Neuronal stem cell (in vitro differentiated cells): ENCODE results near the gene SPOP.

Experiments used
- DNase-seq: peaks from one replicate; pipeline ENCODE4 v3.0.0-alpha.2; 2013; ENCODE audit warnings: low spot score
- H2AFZ ChIP-seq: one replicate; pipeline ENCODE4 v1.6.1; 2013; ENCODE audit warnings: mild to moderate bottlenecking, low read length, inconsistent platforms
- H2AK5ac ChIP-seq: 2 replicates; pipeline ENCODE4 v1.6.1; 2013; ENCODE audit warnings: low read depth, mild to moderate bottlenecking, inconsistent platforms, low read length, moderate library complexity, mixed read lengths
- H2BK120ac ChIP-seq: 2 replicates; pipeline ENCODE4 v1.6.1; 2013; ENCODE audit warnings: low read depth, mild to moderate bottlenecking, inconsistent platforms, low read length, moderate library complexity, mixed read lengths
- H2BK12ac ChIP-seq: one replicate; pipeline ENCODE4 v1.6.1; 2013; ENCODE audit warnings: low read length, inconsistent platforms
- H2BK15ac ChIP-seq: 2 replicates; pipeline ENCODE4 v1.6.1; 2013; ENCODE audit warnings: mild to moderate bottlenecking, low read length, inconsistent platforms, mixed read lengths
- H2BK5ac ChIP-seq: one replicate; pipeline ENCODE4 v1.6.1; 2013; ENCODE audit warnings: inconsistent platforms, mild to moderate bottlenecking, low read length, moderate library complexity
- H3K14ac ChIP-seq: one replicate; pipeline ENCODE4 v1.6.1; 2013; ENCODE audit warnings: low read length, inconsistent platforms
- H3K18ac ChIP-seq: 2 replicates; pipeline ENCODE4 v1.6.1; 2013; ENCODE audit warnings: low read length, inconsistent platforms
- H3K23ac ChIP-seq: 2 replicates; pipeline ENCODE4 v1.6.1; 2013; ENCODE audit warnings: low read depth, mild to moderate bottlenecking, mixed read lengths, low read length, inconsistent platforms; ENCODE audit not compliant: poor library complexity
- H3K27ac ChIP-seq: replicated peaks from 3 replicates; pipeline ENCODE4 v1.5.1; 2013; ENCODE audit warnings: low read length, inconsistent platforms
- H3K27me3 ChIP-seq, 3 experiments: 2 replicates each; pipeline ENCODE4 v1.6.1; 2013; ENCODE audit warnings: low read length in 3 of 3, mild to moderate bottlenecking in 2 of 3, inconsistent platforms in 1 of 3, low read depth in 1 of 3, mixed read lengths in 1 of 3, moderate library complexity in 1 of 3; ENCODE audit not compliant: control insufficient read depth in 3 of 3, insufficient read depth in 3 of 3
- H3K36me3 ChIP-seq, 2 donors: replicated peaks in 1 of 2; 2 replicates each; pipeline ENCODE4 v1.6.1; 2013; ENCODE audit warnings: low read length in 2 of 2; ENCODE audit not compliant: control insufficient read depth in 2 of 2, insufficient read depth in 2 of 2
- H3K4ac ChIP-seq: 2 replicates; pipeline ENCODE4 v1.6.1; 2013; ENCODE audit warnings: inconsistent platforms, mild to moderate bottlenecking, low read length, moderate library complexity
- H3K4me1 ChIP-seq, 2 donors: 1 replicate in 1 of 2; 2 replicates in 1 of 2; pipeline ENCODE4 v1.6.1; 2013; ENCODE audit warnings: low read length in 2 of 2, low read depth in 1 of 2; ENCODE audit not compliant: control insufficient read depth in 2 of 2, insufficient read depth in 1 of 2
- H3K4me2 ChIP-seq: one replicate; pipeline ENCODE4 v1.6.1; 2013; ENCODE audit warnings: mild to moderate bottlenecking, low read length, inconsistent platforms; ENCODE audit not compliant: insufficient read depth, poor library complexity, severe bottlenecking
- H3K4me3 ChIP-seq, 2 donors: 2 replicates each; pipeline ENCODE4 v1.5.1; 2013; ENCODE audit warnings: low read length in 2 of 2, mild to moderate bottlenecking in 2 of 2, inconsistent platforms in 1 of 2, moderate library complexity in 1 of 2
- H3K79me1 ChIP-seq: one replicate; pipeline ENCODE4 v1.6.1; 2013; ENCODE audit warnings: low read depth, mild to moderate bottlenecking, inconsistent platforms, low read length, moderate library complexity
- H3K9ac ChIP-seq: one replicate; pipeline ENCODE4 v1.6.1; 2013; ENCODE audit warnings: mild to moderate bottlenecking, low read depth, low read length, inconsistent platforms; ENCODE audit not compliant: poor library complexity
- H3K9me3 ChIP-seq, 2 donors: replicated peaks in 1 of 2; 2 replicates each; pipeline versions ENCODE3 to v1.6.1; 2013; ENCODE audit warnings: low read length in 2 of 2, mild to moderate bottlenecking in 2 of 2, inconsistent platforms in 1 of 2, low read depth in 1 of 2, mixed read lengths in 1 of 2, moderate library complexity in 1 of 2; ENCODE audit not compliant: control insufficient read depth in 2 of 2, insufficient read depth in 1 of 2
- H4K8ac ChIP-seq: one replicate; pipeline ENCODE4 v1.6.1; 2013; ENCODE audit warnings: low read depth, mild to moderate bottlenecking, inconsistent platforms, low read length, moderate library complexity
- H4K91ac ChIP-seq: one replicate; pipeline ENCODE4 v1.6.1; 2013; ENCODE audit warnings: low read length, low read depth, mild to moderate bottlenecking, inconsistent platforms; ENCODE audit not compliant: poor library complexity
- WGBS, 2 donors: extraction: QIAGEN DNeasy Blood & Tissue Kit; methylation state at CpG; one replicate each; pipeline ENCODE4 v1.1.7; 2013; ENCODE audit warnings: missing lambda C conversion rate in 2 of 2, mixed read lengths in 1 of 2; ENCODE audit not compliant: insufficient read length in 2 of 2, insufficient replicate concordance in 1 of 2; ENCODE audit errors: extremely low coverage in 2 of 2; 5-methylcytosine and 5-hydroxymethylcytosine counted together

Gene SPOP

DNA sequence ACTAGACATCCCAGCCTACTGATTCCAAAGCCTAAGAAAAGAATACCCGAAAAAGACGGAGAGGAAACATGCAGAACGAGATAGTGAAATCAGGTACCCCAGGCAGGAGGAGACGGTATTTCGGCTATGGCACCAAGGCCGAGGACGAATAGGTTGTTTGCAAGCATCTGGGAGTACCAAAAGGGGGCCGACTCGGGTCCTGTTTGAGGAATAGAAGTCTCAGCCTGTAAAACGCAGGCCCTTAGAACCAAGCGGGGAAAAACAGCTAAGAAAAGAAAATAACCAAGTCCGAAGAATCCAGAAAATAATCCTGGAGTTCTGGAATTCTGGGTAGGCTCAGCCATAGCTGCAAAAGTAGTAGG lies 29.3 kb upstream of the SPOP start:
- DNase-seq = no peak
- Histone ChIP-seq H3K27me3 (no peaks in the 10 kb centered on the region), H3K36me3 (peaks cover 27 to 39% of the 10 kb centered on the region in 2 donors), H2AFZ (peak overlapping the region; percentile 92), H2AK5ac (no peak overlapping the region), H3K23ac (no peak overlapping the region), H2BK15ac (no peak overlapping the region), H3K4me1 (peaks cover 3 to 11% of the 10 kb centered on the region in 2 donors), H3K4me2 (peak overlapping the region; percentile 96), H3K9ac (peak overlapping the region; percentile 78), H3K18ac (no peak overlapping the region), H4K8ac (no peak overlapping the region), H3K27ac (no peak overlapping the region), H4K91ac (no peak overlapping the region), H3K4me3 (peak overlapping the region; percentile 76 to 88), H3K4ac (no peak overlapping the region), H2BK120ac (no peak overlapping the region), H2BK12ac (no peak overlapping the region), H3K79me1 (peaks cover 1% of the 10 kb centered on the region), H3K14ac (no peak overlapping the region), H2BK5ac (no peak overlapping the region), H3K9me3 (no peaks in the 10 kb centered on the region)
- no CpG with 5 or more reads among the region's 12 CpGs for WGBS, 2 donors

DNA sequence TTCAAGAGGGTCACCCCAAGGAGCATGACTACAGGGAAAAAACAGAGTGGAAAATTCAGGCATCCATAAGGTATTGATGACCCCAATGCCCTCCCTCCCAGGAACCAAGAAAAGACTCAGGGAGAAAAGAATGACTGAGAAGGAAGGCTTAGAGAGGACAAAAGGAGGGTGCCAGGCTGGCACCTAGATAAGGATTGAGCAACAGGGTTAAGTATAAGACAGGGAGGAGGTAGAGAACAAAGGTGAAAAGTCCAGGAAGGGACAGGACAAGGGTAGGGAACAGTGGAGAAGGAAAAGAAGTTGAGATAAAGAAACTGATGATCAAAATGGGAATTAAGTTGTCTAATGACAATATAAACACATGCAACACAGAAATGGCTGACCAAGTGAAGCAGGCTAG lies 27.4 kb upstream of the SPOP start:
- no peak overlapping the region for H3K4ac ChIP-seq
- no peak overlapping the region for H2BK15ac ChIP-seq
- H2BK120ac ChIP-seq = no peak overlapping the region
- H3K4me3 ChIP-seq = no peak overlapping the region
- H3K27me3 ChIP-seq = no peaks in the 10 kb centered on the region
- no peak overlapping the region for H3K9ac ChIP-seq
- H2BK12ac ChIP-seq = no peak overlapping the region
- DNase-seq = no peak
- H3K79me1 ChIP-seq = peaks cover 1% of the 10 kb centered on the region
- H4K8ac ChIP-seq = no peak overlapping the region
- H3K4me1 ChIP-seq = peaks cover 3 to 11% of the 10 kb centered on the region in 2 donors
- no peak overlapping the region for H3K14ac ChIP-seq
- H3K36me3 ChIP-seq = peaks cover 29 to 59% of the 10 kb centered on the region in 2 donors
- H4K91ac ChIP-seq = no peak overlapping the region
- no peaks in the 10 kb centered on the region for H3K9me3 ChIP-seq
- H3K23ac ChIP-seq = no peak overlapping the region
- H2BK5ac ChIP-seq = no peak overlapping the region
- H2AK5ac ChIP-seq = no peak overlapping the region
- H3K18ac ChIP-seq = no peak overlapping the region
- H3K27ac ChIP-seq = no peak overlapping the region
- H3K4me2 ChIP-seq = no peak overlapping the region
- no peak overlapping the region for H2AFZ ChIP-seq

DNA sequence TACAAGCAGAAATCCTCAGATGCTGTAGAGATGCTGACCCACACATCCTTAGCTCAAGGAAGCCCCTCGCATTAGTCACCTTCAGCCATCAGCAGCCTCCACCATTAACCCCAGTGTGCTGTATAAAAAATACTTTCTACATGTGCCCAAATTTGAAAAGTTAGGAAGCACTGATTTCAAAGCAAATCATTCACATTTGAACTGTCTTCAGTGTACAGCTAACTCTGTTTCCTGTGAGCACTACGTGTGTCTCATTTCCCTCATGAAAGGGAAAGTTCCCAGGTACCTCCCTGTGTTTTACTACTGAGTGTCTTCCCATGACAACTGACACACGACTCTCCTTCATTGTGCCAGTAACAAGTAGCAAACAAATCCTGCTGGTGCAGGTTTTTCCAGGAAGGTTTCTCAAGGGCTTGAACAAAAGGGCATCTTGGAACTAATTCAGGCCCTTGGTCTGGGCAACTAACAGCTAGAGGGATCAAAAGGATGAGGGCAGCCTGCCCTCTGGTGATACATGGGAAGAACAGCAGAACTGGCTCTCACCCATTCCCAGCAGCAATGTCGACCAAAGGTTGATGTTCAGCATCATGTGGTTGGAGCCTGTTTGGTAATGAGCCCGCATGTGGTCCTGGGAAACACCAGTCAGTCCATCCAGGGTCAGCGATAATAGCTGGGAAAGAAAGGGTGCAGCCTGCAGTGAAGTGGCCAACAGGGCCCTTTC lies 25.8 kb upstream of the SPOP start:
- peaks cover 31 to 73% of the 10 kb centered on the region in 2 donors for H3K36me3 ChIP-seq
- no peak overlapping the region for H2BK12ac ChIP-seq
- H2AK5ac ChIP-seq = no peak overlapping the region
- no peak overlapping the region for H3K4me3 ChIP-seq
- H3K27ac ChIP-seq = no peak overlapping the region
- H4K8ac ChIP-seq = no peak overlapping the region
- H3K4me1 ChIP-seq = peaks cover 3 to 11% of the 10 kb centered on the region in 2 donors
- H2BK120ac ChIP-seq = no peak overlapping the region
- no peak overlapping the region for H2BK15ac ChIP-seq
- H2BK5ac ChIP-seq = no peak overlapping the region
- no peak overlapping the region for H3K23ac ChIP-seq
- no peaks in the 10 kb centered on the region for H3K27me3 ChIP-seq
- H3K4me2 ChIP-seq = no peak overlapping the region
- DNase-seq = no peak
- H3K4ac ChIP-seq = no peak overlapping the region
- H4K91ac ChIP-seq = no peak overlapping the region
- no peak overlapping the region for H2AFZ ChIP-seq
- H3K79me1 ChIP-seq = peaks cover 1% of the 10 kb centered on the region
- H3K9me3 ChIP-seq = no peaks in the 10 kb centered on the region
- H3K14ac ChIP-seq = no peak overlapping the region
- whole genome bisulfite sequencing, 2 donors = no CpG with 5 or more reads among the region's 6 CpGs
- H3K18ac ChIP-seq = no peak overlapping the region
- no peak overlapping the region for H3K9ac ChIP-seq

DNA sequence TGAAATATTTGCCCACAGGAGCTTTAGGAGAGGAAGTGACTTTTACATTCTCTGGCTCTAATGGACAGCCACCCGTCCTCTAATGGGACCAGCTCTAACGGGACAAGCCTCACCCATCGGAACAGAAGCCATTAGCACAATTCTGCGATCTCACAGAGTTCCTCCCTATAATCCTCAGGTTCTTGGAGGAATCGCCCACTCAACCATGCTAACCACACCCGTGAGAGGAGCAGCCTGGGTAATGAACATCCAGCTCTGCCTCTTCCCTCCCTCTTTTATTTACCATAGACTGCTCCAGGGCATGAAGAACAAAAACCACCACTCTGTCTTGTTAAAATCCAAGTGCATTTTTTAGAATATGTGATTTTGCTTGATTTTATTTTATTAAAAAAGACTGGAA lies 23.1 kb upstream of the SPOP start:
- H3K79me1 ChIP-seq = no peaks in the 10 kb centered on the region
- H3K4me2 ChIP-seq = no peak overlapping the region
- H3K23ac ChIP-seq = no peak overlapping the region
- H2AK5ac ChIP-seq = no peak overlapping the region
- H3K9me3 ChIP-seq = no peaks in the 10 kb centered on the region
- H3K4me1 ChIP-seq = peaks cover 0 to 3% of the 10 kb centered on the region in 2 donors
- H4K91ac ChIP-seq = no peak overlapping the region
- H4K8ac ChIP-seq = no peak overlapping the region
- H2AFZ ChIP-seq = no peak overlapping the region
- H3K9ac ChIP-seq = no peak overlapping the region
- no peak overlapping the region for H2BK120ac ChIP-seq
- H2BK5ac ChIP-seq = no peak overlapping the region
- H2BK15ac ChIP-seq = no peak overlapping the region
- no peak for DNase-seq
- H3K27ac ChIP-seq = no peak overlapping the region
- H3K4me3 ChIP-seq = no peak overlapping the region
- no peak overlapping the region for H2BK12ac ChIP-seq
- no peak overlapping the region for H3K18ac ChIP-seq
- peaks cover 31 to 71% of the 10 kb centered on the region in 2 donors for H3K36me3 ChIP-seq
- no CpG with 5 or more reads among the region's 6 CpGs for WGBS, 2 donors
- no peaks in the 10 kb centered on the region for H3K27me3 ChIP-seq
- H3K14ac ChIP-seq = no peak overlapping the region
- H3K4ac ChIP-seq = no peak overlapping the region
